Activated naive CD8-positive, alpha-beta T cell treated with anti-CD3 and anti-CD28 coated beads, Interleukin-2, amount 50 U/mL, for 24 hours (primary cell): ENCODE data around the gene RAB43.
"Not testable (repeated sequence)": the region's sequence is repeated elsewhere in the genome, so short reads cannot be mapped to it uniquely, and the experiment has no call there.

Source experiments
- ATAC-seq: fragments of 150-1000 bp; cut with Tn5 transposase; one replicate; pipeline ENCODE4 v1.10.0; 2021
- DNase-seq: peaks from one replicate; pipeline ENCODE4 v3.0.0; 2021
- H3K27ac Mint-ChIP-seq: one replicate; pipeline ENCODE4 v1.8.0; 2021; ENCODE audit warnings: mild to moderate bottlenecking, mixed read lengths
- H3K27me3 Mint-ChIP-seq: one replicate; pipeline ENCODE4 v1.8.0; 2021; ENCODE audit warnings: mixed read lengths
- H3K36me3 Mint-ChIP-seq: one replicate; pipeline ENCODE4 v1.8.0; 2021; ENCODE audit warnings: low read depth, mixed read lengths
- H3K4me1 Mint-ChIP-seq: one replicate; pipeline ENCODE4 v1.8.0; 2021; ENCODE audit warnings: mixed read lengths
- H3K4me3 Mint-ChIP-seq: one replicate; pipeline ENCODE4 v1.8.0; 2021; ENCODE audit warnings: mild to moderate bottlenecking, moderate library complexity, mixed read lengths
- H3K9me3 Mint-ChIP-seq: one replicate; pipeline ENCODE4 v1.8.0; 2021; ENCODE audit warnings: mixed read lengths

The RAB43 gene

DNA sequence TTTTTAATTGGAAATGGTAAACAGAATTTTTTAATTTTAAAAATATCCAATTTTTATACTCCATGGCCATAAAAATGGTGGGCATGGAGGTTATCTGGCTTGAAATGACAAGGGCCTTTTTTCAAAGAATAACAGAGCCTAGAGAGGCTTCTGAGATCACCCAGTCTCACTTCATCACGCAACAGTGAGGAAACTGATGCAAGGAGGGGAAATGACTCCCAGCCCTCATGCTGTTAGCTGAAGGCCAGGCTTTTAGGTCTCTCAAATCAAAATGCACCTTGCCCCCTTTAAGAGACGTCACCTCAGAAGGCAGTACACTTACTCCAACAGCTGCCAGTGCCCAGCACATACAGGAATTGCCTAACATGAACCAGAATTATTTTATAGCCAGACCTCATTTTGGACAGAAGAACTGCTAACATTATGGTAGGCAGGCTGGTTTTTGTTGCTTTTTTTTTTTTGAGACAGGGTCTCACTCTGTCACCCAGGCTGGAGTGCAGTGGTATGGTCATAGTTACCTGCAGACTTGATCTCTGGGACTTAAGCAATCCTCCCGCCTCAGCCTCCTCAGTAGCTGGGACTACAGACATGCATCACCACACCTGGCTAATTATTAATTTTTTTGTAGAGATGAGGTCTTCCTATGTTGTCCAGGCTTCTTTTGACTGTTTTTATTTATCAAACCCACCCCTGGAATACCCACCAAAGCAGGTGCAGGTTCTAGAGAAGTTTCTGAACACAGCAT lies 9.1 kb downstream of the RAB43 start:
- Mint-ChIP-seq H3K27me3 (no peaks in the 10 kb centered on the region), H3K4me1 (peaks cover 90% of the 10 kb centered on the region), H3K36me3 (peaks cover 43% of the 10 kb centered on the region), H3K4me3 (peak overlapping the region; percentile 56), H3K27ac (peak overlapping the region; percentile 96), H3K9me3 (no peaks in the 10 kb centered on the region)
- DNase-seq, result peak; percentile 44
- peak; percentile 90 for ATAC-seq

DNA sequence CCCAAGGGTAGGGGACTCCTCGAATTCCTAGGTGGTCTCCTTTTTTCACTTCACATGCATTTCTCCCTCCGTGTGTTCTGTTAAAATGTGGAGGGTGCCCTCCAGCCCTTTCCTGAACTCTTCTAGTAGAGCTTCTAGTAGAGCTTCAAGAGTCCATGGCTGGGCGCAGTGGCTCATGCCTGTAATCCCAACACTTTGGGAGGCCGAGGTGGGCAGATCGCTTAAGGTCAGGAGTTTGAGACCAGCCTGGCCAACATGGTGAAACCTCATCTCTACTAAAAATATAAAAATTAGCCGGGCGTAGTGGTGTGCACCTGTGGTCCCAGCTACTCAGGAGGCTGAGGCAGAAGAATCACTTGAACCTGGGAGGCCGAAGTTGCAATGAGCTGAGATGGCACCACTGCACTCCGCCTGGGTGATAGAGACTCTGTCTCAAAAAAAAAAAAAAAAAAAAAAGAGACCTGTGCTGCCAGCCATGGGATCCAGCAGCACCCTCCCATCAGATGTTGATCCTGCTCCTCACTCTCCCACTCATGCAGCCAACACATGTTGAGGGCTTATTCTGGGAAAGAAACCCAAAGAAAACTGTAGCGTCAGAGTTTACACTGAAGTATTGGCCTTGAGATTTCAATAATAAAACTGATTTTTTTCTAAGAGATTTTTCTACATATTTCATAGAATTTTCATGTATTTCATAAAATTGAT lies 10.4 kb downstream of the RAB43 start:
- Mint-ChIP-seq H3K27ac (peak overlapping the region; percentile 96), H3K4me1 (peaks cover 90% of the 10 kb centered on the region), H3K36me3 (peaks cover 37% of the 10 kb centered on the region)
- not testable (repeated sequence) for H3K9me3 Mint-ChIP-seq, H3K4me3 Mint-ChIP-seq, DNase-seq, ATAC-seq, H3K27me3 Mint-ChIP-seq

- H3K27me3 Mint-ChIP-seq, result no peaks in the 10 kb centered on the region
- H3K36me3 Mint-ChIP-seq, result peaks cover 31% of the 10 kb centered on the region
- H3K4me3 Mint-ChIP-seq, result no peak overlapping the region
- no peaks in the 10 kb centered on the region for H3K9me3 Mint-ChIP-seq
- H3K27ac Mint-ChIP-seq, result peak overlapping the region; percentile 87
- DNase-seq (no peak), ATAC-seq (no peak)
- peaks cover 76% of the 10 kb centered on the region for H3K4me1 Mint-ChIP-seq
Observed at GRCh38 chr3:129107793-129108192, 13.8 kb downstream of the RAB43 start.

- H3K27me3 Mint-ChIP-seq, result no peaks in the 10 kb centered on the region
- peaks cover 70% of the 10 kb centered on the region for H3K4me1 Mint-ChIP-seq
- ATAC-seq (no peak), DNase-seq (no peak)
- H3K4me3 Mint-ChIP-seq, result no peak overlapping the region
- H3K27ac Mint-ChIP-seq, result peak overlapping the region; percentile 87
- peaks cover 29% of the 10 kb centered on the region for H3K36me3 Mint-ChIP-seq
- H3K9me3 Mint-ChIP-seq, result no peaks in the 10 kb centered on the region
Observed at GRCh38 chr3:129106866-129107565, 14.6 kb downstream of the RAB43 start.

- Mint-ChIP-seq H3K36me3 (peaks cover 25% of the 10 kb centered on the region), H3K27me3 (no peaks in the 10 kb centered on the region), H3K9me3 (no peaks in the 10 kb centered on the region), H3K4me3 (no peak overlapping the region), H3K4me1 (peaks cover 70% of the 10 kb centered on the region), H3K27ac (peak overlapping the region; percentile 42)
- no peak for DNase-seq
- ATAC-seq, result no peak
Observed at GRCh38 chr3:129106320-129106719, 15.3 kb downstream of the RAB43 start.

- H3K36me3 Mint-ChIP-seq, result peaks cover 22% of the 10 kb centered on the region
- no peak overlapping the region for H3K4me3 Mint-ChIP-seq
- H3K27me3 Mint-ChIP-seq, result no peaks in the 10 kb centered on the region
- H3K9me3 Mint-ChIP-seq, result no peaks in the 10 kb centered on the region
- H3K4me1 Mint-ChIP-seq, result peaks cover 70% of the 10 kb centered on the region
- ATAC-seq (no peak), DNase-seq (no peak)
- H3K27ac Mint-ChIP-seq, result no peak overlapping the region
Observed at GRCh38 chr3:129105862-129106261, 15.7 kb downstream of the RAB43 start.

DNA sequence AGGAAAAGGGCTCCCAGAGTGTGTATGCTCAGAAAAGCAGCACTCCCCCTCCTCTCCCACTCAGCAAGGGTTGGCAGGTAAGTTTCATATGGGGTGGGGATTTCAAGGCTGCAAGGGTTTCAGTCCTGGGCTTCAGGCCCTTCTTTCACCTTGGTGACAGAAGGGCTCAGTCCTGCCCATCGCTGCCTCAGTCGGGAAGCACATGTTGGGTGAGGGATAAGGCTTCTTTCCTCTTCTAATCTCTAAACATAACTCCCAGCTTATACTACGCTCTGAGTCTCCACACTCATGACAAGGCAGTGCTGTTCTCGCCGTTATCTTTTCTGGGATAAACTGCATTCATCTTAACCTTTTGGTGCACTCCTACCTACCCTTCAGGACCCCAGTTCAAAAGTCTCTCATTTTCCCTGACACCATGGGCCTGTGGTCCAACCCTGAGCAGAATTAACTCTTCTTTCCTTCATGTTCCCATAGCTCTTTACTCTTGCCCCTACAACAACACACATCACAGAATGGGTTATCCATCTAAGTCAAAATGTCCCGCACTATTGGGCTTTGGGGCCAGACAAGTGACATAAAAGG lies 17.0 kb downstream of the RAB43 start:
- Mint-ChIP-seq H3K4me3 (no peak overlapping the region), H3K9me3 (no peaks in the 10 kb centered on the region), H3K36me3 (peaks cover 18% of the 10 kb centered on the region), H3K4me1 (peaks cover 67% of the 10 kb centered on the region), H3K27ac (peak overlapping the region; percentile 44), H3K27me3 (no peaks in the 10 kb centered on the region)
- DNase-seq (no peak), ATAC-seq (no peak)

DNA sequence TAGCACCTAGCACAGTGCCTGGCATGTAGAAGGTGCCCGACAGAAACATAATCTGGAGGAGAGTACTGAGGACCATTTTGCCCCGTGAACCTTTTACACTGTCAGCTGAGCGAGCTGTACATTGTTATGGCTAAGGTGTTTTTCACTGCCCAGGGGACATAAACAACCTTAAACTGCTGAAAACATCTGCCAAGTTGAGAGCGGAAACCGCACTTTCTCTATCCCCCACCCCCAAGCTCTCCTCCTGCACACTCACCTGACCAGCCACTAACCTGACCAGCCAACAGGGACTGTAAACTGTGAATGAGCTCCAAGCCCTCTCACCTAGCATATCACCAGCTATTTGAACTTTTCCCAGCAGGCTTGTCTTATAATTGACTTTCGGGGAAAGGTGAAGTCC lies 17.6 kb downstream of the RAB43 start:
- H3K4me1 Mint-ChIP-seq, result peaks cover 68% of the 10 kb centered on the region
- no peak for ATAC-seq
- no peak for DNase-seq
- H3K27me3 Mint-ChIP-seq, result no peaks in the 10 kb centered on the region
- peak overlapping the region; percentile 44 for H3K27ac Mint-ChIP-seq
- no peaks in the 10 kb centered on the region for H3K9me3 Mint-ChIP-seq
- no peak overlapping the region for H3K4me3 Mint-ChIP-seq
- H3K36me3 Mint-ChIP-seq, result peaks cover 17% of the 10 kb centered on the region

GRCh38 chr3:129103296-129103695 lies 18.3 kb downstream of the RAB43 start:
- H3K27me3 Mint-ChIP-seq, result no peaks in the 10 kb centered on the region
- peaks cover 63% of the 10 kb centered on the region for H3K4me1 Mint-ChIP-seq
- peak overlapping the region; percentile 53 for H3K27ac Mint-ChIP-seq

GRCh38 chr3:129101370-129102138 lies 20.1 kb downstream of the RAB43 start:
- Mint-ChIP-seq H3K9me3 (no peaks in the 10 kb centered on the region), H3K4me3 (no peak overlapping the region), H3K27ac (peak overlapping the region; percentile 37), H3K36me3 (peaks cover 22% of the 10 kb centered on the region), H3K4me1 (peaks cover 61% of the 10 kb centered on the region), H3K27me3 (no peaks in the 10 kb centered on the region)
- DNase-seq (no peak), ATAC-seq (no peak)

More at GRCh38 chr3:129103296-129103695, 18.3 kb downstream of the RAB43 start:
- Mint-ChIP-seq H3K9me3 (no peaks in the 10 kb centered on the region), H3K36me3 (peaks cover 16% of the 10 kb centered on the region), H3K4me3 (no peak overlapping the region)
- no peak for DNase-seq
- ATAC-seq, result no peak

DNA sequence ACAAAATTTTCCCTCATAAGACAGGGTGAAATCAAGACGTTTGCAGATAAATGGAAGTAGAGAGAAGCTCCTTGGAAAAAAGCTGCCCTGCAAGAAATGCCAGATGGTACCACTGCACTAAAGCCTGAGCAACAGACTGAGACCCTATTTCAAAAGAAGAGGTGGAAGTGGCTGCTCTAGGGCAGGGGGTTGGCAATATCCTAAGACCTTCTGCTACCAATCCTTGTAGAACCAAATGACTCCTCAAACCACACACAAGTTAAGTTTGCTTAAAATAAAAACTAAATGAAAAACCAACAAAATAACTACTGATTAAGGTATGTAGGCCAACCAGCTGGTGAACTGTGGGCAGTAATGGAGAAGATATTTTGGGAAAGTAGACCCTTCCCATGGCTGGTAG lies 21.3 kb downstream of the RAB43 start:
- Mint-ChIP-seq H3K27me3 (no peaks in the 10 kb centered on the region), H3K9me3 (no peaks in the 10 kb centered on the region), H3K4me1 (peaks cover 61% of the 10 kb centered on the region), H3K27ac (peak overlapping the region; percentile 37), H3K4me3 (no peak overlapping the region), H3K36me3 (peaks cover 25% of the 10 kb centered on the region)
- DNase-seq, result no peak
- no peak for ATAC-seq

DNA sequence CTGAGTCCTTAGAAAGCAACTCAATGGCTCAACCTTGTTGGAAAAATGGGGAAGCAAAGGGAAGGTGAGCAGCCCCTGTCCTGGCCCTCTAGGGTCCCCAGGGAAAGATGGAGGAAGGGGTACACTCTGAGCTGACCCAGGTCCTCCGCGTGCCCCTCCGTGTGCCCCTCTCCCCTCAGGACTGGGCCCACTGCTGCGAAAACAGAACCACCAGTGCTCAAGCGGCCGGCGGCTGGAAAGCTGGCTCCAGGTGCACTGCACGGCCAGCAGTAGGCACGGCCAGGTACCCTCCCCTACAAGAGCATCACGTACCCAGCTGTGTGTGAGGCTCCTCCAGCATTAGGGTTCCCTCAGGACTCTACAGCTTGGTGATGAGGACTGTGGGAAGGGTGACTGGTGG lies 26.3 kb downstream of the RAB43 start:
- Mint-ChIP-seq H3K9me3 (no peaks in the 10 kb centered on the region), H3K4me3 (no peak overlapping the region), H3K27me3 (no peaks in the 10 kb centered on the region), H3K27ac (no peak overlapping the region), H3K36me3 (peaks cover 26% of the 10 kb centered on the region), H3K4me1 (peaks cover 29% of the 10 kb centered on the region)
- no peak for DNase-seq
- no peak for ATAC-seq

- H3K4me3 Mint-ChIP-seq, DNase-seq, H3K4me1 Mint-ChIP-seq, H3K9me3 Mint-ChIP-seq, H3K27me3 Mint-ChIP-seq, H3K27ac Mint-ChIP-seq, H3K36me3 Mint-ChIP-seq: not testable (repeated sequence)
- peak; percentile 10 for ATAC-seq
Observed at GRCh38 chr3:129088312-129088711, 33.3 kb downstream of the RAB43 start.

DNA sequence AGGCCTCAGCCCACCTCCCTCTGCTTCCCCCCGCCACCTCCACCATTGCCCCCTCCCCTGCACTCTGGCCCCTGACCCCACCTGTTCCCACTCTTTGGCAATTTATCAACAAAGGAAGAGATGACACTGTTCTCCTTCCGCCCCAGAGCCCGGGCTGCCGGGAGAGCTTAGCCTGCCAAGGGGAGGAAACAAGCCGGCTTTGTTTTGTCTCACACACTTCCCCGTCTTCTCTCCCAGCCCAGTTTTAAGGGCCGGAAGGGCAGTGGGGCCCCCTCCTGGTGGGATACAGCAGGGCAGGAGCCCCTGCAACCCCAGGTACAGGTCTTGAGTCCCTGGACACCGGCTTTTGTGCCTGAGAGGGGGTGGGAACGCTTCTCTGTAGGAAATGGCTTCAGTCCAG lies 33.7 kb downstream of the RAB43 start:
- H3K36me3 Mint-ChIP-seq, H3K4me1 Mint-ChIP-seq, H3K27ac Mint-ChIP-seq, DNase-seq, H3K9me3 Mint-ChIP-seq, H3K27me3 Mint-ChIP-seq, H3K4me3 Mint-ChIP-seq: not testable (repeated sequence)
- peak; percentile 54 for ATAC-seq
